Right lobe of liver (tissue), 6 donors: ENCODE results near the gene ITGA3. TPM values are rescaled to one million over a fixed set of nuclear protein-coding genes. Genes with fewer than 3 reads are reported as not detected.

ENCODE experiments used
- ATAC-seq, 4 donors: fragments of 200-7000 bp; cut with Tn5 transposase; one replicate each; pipeline ENCODE4 v1.9.1; 2020; ENCODE audit warnings: mild to moderate bottlenecking in 4 of 4, moderate library complexity in 4 of 4
- DNase-seq, 3 donors: peaks; one replicate each; pipeline ENCODE4 v3.0.0-alpha.2; 2020
- H3K27ac ChIP-seq, 3 donors: fragments of 200-600 bp; one replicate each; pipeline ENCODE4 v1.8.0; 2022
- H3K27me3 ChIP-seq, 2 donors: fragments of 200-600 bp; one replicate each; pipeline ENCODE4 v1.8.0; 2022
- H3K36me3 ChIP-seq, 4 donors: fragments of 200-600 bp; sonication (generic) in 1 of 4; one replicate each; pipeline versions ENCODE4 v1.5.1 to v1.8.0; 2017 to 2022; ENCODE audit warnings: control low read depth in 1 of 4
- H3K4me1 ChIP-seq, 4 donors: fragments of 200-600 bp; sonication (generic) in 1 of 4; one replicate each; pipeline versions ENCODE4 v1.5.1 to v1.8.0; 2017 to 2022; ENCODE audit warnings: control low read depth in 1 of 4
- H3K4me3 ChIP-seq, 3 donors: fragments of 200-600 bp; one replicate each; pipeline ENCODE4 v1.8.0; 2022
- H3K9me3 ChIP-seq, 4 donors: fragments of 200-600 bp; sonication (generic) in 1 of 4; one replicate each; pipeline versions ENCODE4 v1.5.1 to v1.8.0; 2017 to 2022; ENCODE audit warnings: control low read depth in 1 of 4
- POLR2A ChIP-seq: fragments of 450-650 bp; IDR thresholded peaks from one replicate; pipeline ENCODE4 v1.6.1; 2017; ENCODE audit warnings: antibody characterized with exemption, mild to moderate bottlenecking
- WGBS: methylation state at CpG from one replicate; pipeline ENCODE4 v1.1.6; 2018; ENCODE audit warnings: low coverage, low lambda C conversion rate; ENCODE audit not compliant: insufficient coverage; ENCODE audit errors: missing lambda C conversion rate; 5-methylcytosine and 5-hydroxymethylcytosine counted together
- intact Hi-C, 2 donors: fragments of 100-400 bp; cut with DNase I; formaldehyde crosslinking; loops; one replicate each; pipeline versions ENCODE4 v1.11.2 to v1.14.1; 2022
- total RNA-seq, 6 experiments: library from RNA; depleted of rRNA in 2 of 6; stranded (reverse); fragments of >200 nt in 2 of 6; fragmentation: NEBNext Ultra II Directional in 3 of 6; extraction: Animal tissue kit (Norgen Biotek cat#: 25700) in 3 of 6; gene quantifications; one replicate each; pipeline versions ENCODE4 v1.1.0 to v1.2.4, GENCODE V29; 2016 to 2023
- TF ChIP-seq, protein P1 (sequence below), 4 donors: fragments of 200-600 bp in 3 of 4; fragments of 450-650 bp in 1 of 4; IDR thresholded peaks; one replicate each; pipeline versions ENCODE4 v1.5.1 to v1.8.0; 2016 to 2022; ENCODE audit warnings: antibody characterized with exemption in 4 of 4, mild to moderate bottlenecking in 2 of 4
- donor health status: DM: no; HTN: yes; CAD: no.
- donor health status: DM: no; HTN: no; CAD: no.
- donor health status: DM: no; HTN: no; CAD: no.
- donor health status: DM: no; HTN: yes; CAD: no.
- donor health status: DM: no; HTN: yes; CAD: no.

The ITGA3 gene
- total RNA-seq, 6 experiments from 2014 or later, result 1.4 to 3.7 (median 2.4) TPM

- H3K9me3 ChIP-seq, result no peaks in the 10 kb centered on the region
- no peak overlapping the region for H3K4me3 ChIP-seq
- no peak overlapping the region for H3K27ac ChIP-seq
- ATAC-seq (no peak), DNase-seq (no peak)
- H3K4me1 ChIP-seq, result peaks cover 0 to 21% (median 10%) of the 10 kb centered on the region in 4 donors
- WGBS, result 94% methylated on average over 9 of the region's 21 CpGs
- no peaks in the 10 kb centered on the region for H3K27me3 ChIP-seq
- TF ChIP-seq POLR2A, result no peak
- TF ChIP-seq, protein P1, sequence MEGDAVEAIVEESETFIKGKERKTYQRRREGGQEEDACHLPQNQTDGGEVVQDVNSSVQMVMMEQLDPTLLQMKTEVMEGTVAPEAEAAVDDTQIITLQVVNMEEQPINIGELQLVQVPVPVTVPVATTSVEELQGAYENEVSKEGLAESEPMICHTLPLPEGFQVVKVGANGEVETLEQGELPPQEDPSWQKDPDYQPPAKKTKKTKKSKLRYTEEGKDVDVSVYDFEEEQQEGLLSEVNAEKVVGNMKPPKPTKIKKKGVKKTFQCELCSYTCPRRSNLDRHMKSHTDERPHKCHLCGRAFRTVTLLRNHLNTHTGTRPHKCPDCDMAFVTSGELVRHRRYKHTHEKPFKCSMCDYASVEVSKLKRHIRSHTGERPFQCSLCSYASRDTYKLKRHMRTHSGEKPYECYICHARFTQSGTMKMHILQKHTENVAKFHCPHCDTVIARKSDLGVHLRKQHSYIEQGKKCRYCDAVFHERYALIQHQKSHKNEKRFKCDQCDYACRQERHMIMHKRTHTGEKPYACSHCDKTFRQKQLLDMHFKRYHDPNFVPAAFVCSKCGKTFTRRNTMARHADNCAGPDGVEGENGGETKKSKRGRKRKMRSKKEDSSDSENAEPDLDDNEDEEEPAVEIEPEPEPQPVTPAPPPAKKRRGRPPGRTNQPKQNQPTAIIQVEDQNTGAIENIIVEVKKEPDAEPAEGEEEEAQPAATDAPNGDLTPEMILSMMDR (IDR thresholded peaks at IDR 0.05), result no peak
- intact Hi-C loops, result no loop called here
- H3K36me3 ChIP-seq, result peaks cover 0 to 35% (median 4%) of the 10 kb centered on the region in 4 donors
These were observed 49.9 kb downstream of the ITGA3 start for GRCh38 chr17:50105811-50106210.

GRCh38 chr17:50106393-50107131 is 50.7 kb downstream of the ITGA3 start:
- no peak overlapping the region for H3K4me3 ChIP-seq
- no peak overlapping the region for H3K27ac ChIP-seq
- no peaks in the 10 kb centered on the region for H3K27me3 ChIP-seq
- H3K4me1 ChIP-seq, result peaks cover 0 to 21% (median 7%) of the 10 kb centered on the region in 4 donors
- ATAC-seq (no peak), DNase-seq (no peak)
- peaks cover 0 to 35% (median 4%) of the 10 kb centered on the region in 4 donors for H3K36me3 ChIP-seq
- no peaks in the 10 kb centered on the region for H3K9me3 ChIP-seq
- no peak for TF ChIP-seq POLR2A
- TF ChIP-seq, protein P1 (IDR thresholded peaks at IDR 0.05), result no peak
- 68% methylated on average over 5 of the region's 13 CpGs for WGBS
- intact Hi-C loops, result no loop called here

- H3K27me3 ChIP-seq, result no peaks in the 10 kb centered on the region
- no peak for TF ChIP-seq POLR2A
- TF ChIP-seq, protein P1 (IDR thresholded peaks at IDR 0.05), result no peak
- no peak for ATAC-seq
- DNase-seq, result no peak
- peaks cover 0 to 35% (median 4%) of the 10 kb centered on the region in 4 donors for H3K36me3 ChIP-seq
- no peak overlapping the region for H3K27ac ChIP-seq
- intact Hi-C loops, result no loop called here
- peaks cover 0 to 21% (median 7%) of the 10 kb centered on the region in 4 donors for H3K4me1 ChIP-seq
- no peaks in the 10 kb centered on the region for H3K9me3 ChIP-seq
- 100% methylated on average over 3 of the region's 10 CpGs for WGBS
- no peak overlapping the region for H3K4me3 ChIP-seq
These were observed 52.0 kb downstream of the ITGA3 start for GRCh38 chr17:50107790-50108414.

GRCh38 chr17:50108556-50108955 is 52.6 kb downstream of the ITGA3 start:
- TF ChIP-seq POLR2A, result no peak
- TF ChIP-seq, protein P1 (IDR thresholded peaks at IDR 0.05), result no peak
- peaks cover 0 to 35% (median 4%) of the 10 kb centered on the region in 4 donors for H3K36me3 ChIP-seq
- intact Hi-C loops, result no loop called here

More at GRCh38 chr17:50108556-50108955, 52.6 kb downstream of the ITGA3 start:
- no peak for DNase-seq
- H3K27me3 ChIP-seq, result no peaks in the 10 kb centered on the region
- no peaks in the 10 kb centered on the region for H3K9me3 ChIP-seq
- no peak for ATAC-seq
- no peak overlapping the region for H3K27ac ChIP-seq
- H3K4me3 ChIP-seq, result no peak overlapping the region
- WGBS, result 78% methylated on average over 3 of the region's 9 CpGs
- peaks cover 0 to 20% (median 5%) of the 10 kb centered on the region in 4 donors for H3K4me1 ChIP-seq
